Measurements from ENCODE around the gene SMC3. TPM values are rescaled to one million over a fixed set of nuclear protein-coding genes. Genes with fewer than 3 reads are reported as not detected.
"Not testable (repeated sequence)": the region's sequence is repeated elsewhere in the genome, so short reads cannot be mapped to it uniquely, and the experiment has no call there.

Gene SMC3
- total RNA-seq, 2 experiments from 2014 or later: 38.4 to 73.4 TPM

DNA sequence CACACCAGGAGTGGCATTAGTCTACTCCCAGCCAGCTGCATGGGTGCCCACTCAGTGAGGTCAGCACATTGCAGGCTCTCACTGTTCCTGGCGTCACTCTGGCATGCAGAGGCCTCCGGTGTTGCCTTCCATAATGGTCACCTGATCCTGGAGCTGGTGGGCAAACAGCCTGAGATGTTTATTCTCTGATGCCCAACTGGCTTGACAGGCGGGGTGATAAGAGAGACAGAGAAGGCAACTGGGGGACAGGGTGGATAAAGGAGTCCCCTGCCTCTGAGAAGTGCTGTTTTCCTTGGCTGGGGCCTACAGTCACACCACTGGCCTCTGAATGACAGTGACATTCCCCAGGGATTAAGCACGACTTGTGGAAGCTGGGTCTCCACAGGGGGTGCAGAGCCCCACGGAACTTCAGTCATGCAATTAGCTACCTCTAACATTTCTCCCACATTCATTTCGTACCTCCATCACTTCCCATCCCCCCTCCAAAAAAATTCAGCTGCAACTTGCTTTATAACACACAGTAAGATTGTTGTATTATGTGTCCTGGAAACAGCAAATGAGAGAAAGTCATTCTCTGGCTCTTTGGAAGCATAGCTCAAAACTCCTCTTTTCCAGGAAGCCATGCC lies 69.5 kb downstream of the SMC3 start:
- no peaks in the 10 kb centered on the region for H3K9me2 ChIP-seq (ENCODE audit: insufficient read depth, low read length)
- H3K27ac ChIP-seq (ENCODE audit: low read depth, low read length, poor library complexity, severe bottlenecking): no peak overlapping the region
- CTCF ChIA-PET (ENCODE audit: unreplicated experiment): no interaction called here
- POLR2A ChIA-PET: interaction anchor here (1.2 to 1.8 kb wide), 3 partner anchors 11 to 22 kb away, joined by 3 to 6 read pairs (median 6); no protein-coding TSS in a partner anchor
- no peaks in the 10 kb centered on the region for H3K9me3 ChIP-seq (ENCODE audit: low read length)
- intact Hi-C loops (cut with micrococcal nuclease; ENCODE audit: unreplicated experiment): no loop called here
- H4K20me1 ChIP-seq (ENCODE audit: insufficient read depth, low read length): no peaks in the 10 kb centered on the region
- no peak overlapping the region for H3K4me3 ChIP-seq (ENCODE audit: low read depth, low read length, poor library complexity, severe bottlenecking)
- no peak for DNase-seq (ENCODE audit: low spot score)
- no peaks in the 10 kb centered on the region for H3K36me3 ChIP-seq (ENCODE audit: insufficient read depth, low read length)
- H3K4me2 ChIP-seq (ENCODE audit: low read length): no peak overlapping the region
- no peaks in the 10 kb centered on the region for H3K79me2 ChIP-seq (ENCODE audit: insufficient read depth, low read depth, low read length)
- H2AFZ ChIP-seq (ENCODE audit: low read length): no peak overlapping the region
- peaks cover 13% of the 10 kb centered on the region for H3K4me1 ChIP-seq (ENCODE audit: insufficient read depth, low read length, poor library complexity, severe bottlenecking)
- no TSS peak for BruUV-seq (replicated peaks)
- no peak for TF ChIP-seq CTCF (conservative IDR thresholded peaks at IDR 0.05; ENCODE audit: low read length)
- no peak for TF ChIP-seq EZH2phosphoT487 (IDR thresholded peaks at IDR 0.05; ENCODE audit: borderline replicate concordance, low read depth, low read length)

DNA sequence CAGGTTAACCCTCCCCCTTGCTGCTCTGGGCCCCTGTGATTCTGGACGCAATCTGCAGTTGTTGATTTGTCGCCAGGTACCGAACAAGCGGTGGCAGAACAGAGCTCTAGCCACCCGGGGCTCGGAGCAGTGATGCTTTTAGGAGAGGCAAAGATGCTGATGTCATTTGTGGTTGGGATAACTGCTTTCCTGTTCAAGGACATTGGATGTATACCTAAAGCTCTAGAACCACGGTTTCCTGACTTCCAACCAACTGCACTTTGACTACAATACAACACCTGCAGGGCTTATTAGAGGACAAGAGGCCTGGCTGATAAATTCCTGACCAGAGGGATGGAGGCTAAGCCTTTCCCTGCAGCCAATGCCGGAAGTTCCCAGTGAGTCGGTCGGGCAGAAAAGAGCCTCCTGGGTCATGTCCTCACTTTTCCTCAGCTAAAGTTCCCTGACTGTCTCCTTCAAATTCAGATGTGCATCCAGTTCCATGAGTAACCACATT lies 70.1 kb downstream of the SMC3 start:
- Histone ChIP-seq H3K36me3 (ENCODE audit: insufficient read depth, low read length) (no peaks in the 10 kb centered on the region), H3K4me3 (ENCODE audit: low read depth, low read length, poor library complexity, severe bottlenecking) (no peak overlapping the region), H3K27ac (ENCODE audit: low read depth, low read length, poor library complexity, severe bottlenecking) (no peak overlapping the region), H2AFZ (ENCODE audit: low read length) (no peak overlapping the region), H4K20me1 (ENCODE audit: insufficient read depth, low read length) (no peaks in the 10 kb centered on the region), H3K4me2 (ENCODE audit: low read length) (no peak overlapping the region), H3K9me2 (ENCODE audit: insufficient read depth, low read length) (no peaks in the 10 kb centered on the region), H3K79me2 (ENCODE audit: insufficient read depth, low read depth, low read length) (no peaks in the 10 kb centered on the region), H3K9me3 (ENCODE audit: low read length) (no peaks in the 10 kb centered on the region), H3K4me1 (ENCODE audit: insufficient read depth, low read length, poor library complexity, severe bottlenecking) (peaks cover 15% of the 10 kb centered on the region)
- BruUV-seq (replicated peaks): no TSS peak
- intact Hi-C loops (cut with micrococcal nuclease; ENCODE audit: unreplicated experiment): no loop called here
- TF ChIP-seq CTCF (conservative IDR thresholded peaks at IDR 0.05; ENCODE audit: low read length): no peak
- TF ChIP-seq EZH2phosphoT487 (IDR thresholded peaks at IDR 0.05; ENCODE audit: borderline replicate concordance, low read depth, low read length): no peak
- CTCF ChIA-PET (ENCODE audit: unreplicated experiment): no interaction called here
- POLR2A ChIA-PET: interaction anchor here (1.2 to 1.8 kb wide), 3 partner anchors 10 to 23 kb away, joined by 3 to 6 read pairs (median 6); no protein-coding TSS in a partner anchor
- no peak for DNase-seq (ENCODE audit: low spot score)

DNA sequence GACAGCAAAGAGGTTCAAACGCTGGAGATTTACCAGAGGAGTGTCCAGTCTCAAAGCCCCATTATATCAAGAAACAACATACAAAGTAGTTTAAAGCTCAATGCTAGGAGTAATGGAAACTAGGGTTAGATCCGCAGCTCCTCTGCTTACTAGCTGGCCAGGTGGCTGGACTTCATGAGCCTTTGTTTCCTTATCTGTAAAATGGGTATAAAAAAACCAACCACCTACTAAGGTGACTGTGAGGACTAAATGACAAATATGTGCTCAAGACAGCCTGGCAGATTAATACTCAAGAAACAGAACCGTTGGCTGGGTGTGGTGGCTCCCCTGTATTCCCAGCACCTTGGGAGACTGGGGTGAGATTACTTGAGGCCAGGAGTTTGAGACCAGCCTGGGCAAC lies 70.8 kb downstream of the SMC3 start:
- no peak for DNase-seq (ENCODE audit: low spot score)
- Histone ChIP-seq H3K4me3 (ENCODE audit: low read depth, low read length, poor library complexity, severe bottlenecking) (no peak overlapping the region), H4K20me1 (ENCODE audit: insufficient read depth, low read length) (no peaks in the 10 kb centered on the region), H3K4me1 (ENCODE audit: insufficient read depth, low read length, poor library complexity, severe bottlenecking) (peaks cover 21% of the 10 kb centered on the region), H3K79me2 (ENCODE audit: insufficient read depth, low read depth, low read length) (no peaks in the 10 kb centered on the region), H3K27ac (ENCODE audit: low read depth, low read length, poor library complexity, severe bottlenecking) (no peak overlapping the region), H3K4me2 (ENCODE audit: low read length) (no peak overlapping the region), H3K36me3 (ENCODE audit: insufficient read depth, low read length) (no peaks in the 10 kb centered on the region), H3K9me2 (ENCODE audit: insufficient read depth, low read length) (no peaks in the 10 kb centered on the region), H2AFZ (ENCODE audit: low read length) (no peak overlapping the region), H3K9me3 (ENCODE audit: low read length) (no peaks in the 10 kb centered on the region)
- BruUV-seq (replicated peaks): no TSS peak
- TF ChIP-seq CTCF (conservative IDR thresholded peaks at IDR 0.05; ENCODE audit: low read length) (no peak), EZH2phosphoT487 (IDR thresholded peaks at IDR 0.05; ENCODE audit: borderline replicate concordance, low read depth, low read length) (no peak)
- POLR2A ChIA-PET: interaction anchor here (0.5 to 1.8 kb wide), 3 partner anchors 9 to 23 kb away, joined by 3 to 6 read pairs (median 4); no protein-coding TSS in a partner anchor
- intact Hi-C loops (cut with micrococcal nuclease; ENCODE audit: unreplicated experiment): no loop called here
- CTCF ChIA-PET (ENCODE audit: unreplicated experiment): no interaction called here

GRCh38 chr10:110639046-110639445 lies 71.6 kb downstream of the SMC3 start:
- H3K36me3 ChIP-seq (ENCODE audit: insufficient read depth, low read length); DNase-seq (ENCODE audit: low spot score); H3K4me3 ChIP-seq (ENCODE audit: low read depth, low read length, poor library complexity, severe bottlenecking); intact Hi-C loops (cut with micrococcal nuclease; ENCODE audit: unreplicated experiment); H3K4me2 ChIP-seq (ENCODE audit: low read length); H3K79me2 ChIP-seq (ENCODE audit: insufficient read depth, low read depth, low read length); H4K20me1 ChIP-seq (ENCODE audit: insufficient read depth, low read length); H2AFZ ChIP-seq (ENCODE audit: low read length); H3K9me2 ChIP-seq (ENCODE audit: insufficient read depth, low read length); BruUV-seq (replicated peaks); H3K27ac ChIP-seq (ENCODE audit: low read depth, low read length, poor library complexity, severe bottlenecking); H3K9me3 ChIP-seq (ENCODE audit: low read length); CTCF ChIA-PET (ENCODE audit: unreplicated experiment): not testable (repeated sequence)
- peaks cover 29% of the 10 kb centered on the region for H3K4me1 ChIP-seq (ENCODE audit: insufficient read depth, low read length, poor library complexity, severe bottlenecking)
- POLR2A ChIA-PET: interaction anchor here (1.2 to 1.8 kb wide), 2 partner anchors 9 to 88 kb away, joined by 3 to 6 read pairs; no protein-coding TSS in a partner anchor

Measured in OCI-LY7 (cell line).